Effector memory CD4-positive, alpha-beta T cell (primary cell): ENCODE data around the gene CCDC187.
"Not testable (repeated sequence)": the region's sequence is repeated elsewhere in the genome, so short reads cannot be mapped to it uniquely, and the experiment has no call there.

ENCODE experiments used
- DNase-seq, 3 donors: peaks; one replicate each; pipeline ENCODE4 v3.0.0-alpha.2; 2020
- H3K27ac ChIP-seq: 2 replicates; pipeline ENCODE4 v1.7.0; 2013; ENCODE audit warnings: mild to moderate bottlenecking, low read length, moderate library complexity; ENCODE audit not compliant: insufficient read depth, poor library complexity, severe bottlenecking
- H3K27me3 ChIP-seq: replicated peaks from 2 replicates; pipeline ENCODE4 v1.7.0; 2013; ENCODE audit warnings: mild to moderate bottlenecking, low read length; ENCODE audit not compliant: insufficient read depth, control insufficient read depth, poor library complexity, severe bottlenecking
- H3K36me3 ChIP-seq: 2 replicates; pipeline ENCODE4 v1.7.0; 2013; ENCODE audit warnings: mild to moderate bottlenecking, low read length, moderate library complexity; ENCODE audit not compliant: control insufficient read depth, insufficient read depth
- H3K4me1 ChIP-seq: 2 replicates; pipeline ENCODE4 v1.7.0; 2013; ENCODE audit warnings: low read length, mild to moderate bottlenecking; ENCODE audit not compliant: control insufficient read depth, insufficient read depth, poor library complexity, severe bottlenecking
- H3K4me3 ChIP-seq: 2 replicates; pipeline ENCODE4 v1.7.0; 2013; ENCODE audit warnings: low read length, low read depth, mild to moderate bottlenecking; ENCODE audit not compliant: insufficient read depth, poor library complexity, severe bottlenecking
- H3K9me3 ChIP-seq: 2 replicates; pipeline ENCODE4 v1.7.0; 2013; ENCODE audit warnings: mild to moderate bottlenecking, low read length, moderate library complexity; ENCODE audit not compliant: control insufficient read depth
- total RNA-seq, 3 donors: gene quantifications; one replicate each; lab custom pipeline; 2026; lab: John Stamatoyannopoulos, UW

CCDC187 gene
- total RNA-seq = 0 to 0.09 (median 0) reads per million in 3 donors

GRCh38 chr9:136303825-136304416 lies at the start of gene CCDC187:
TSS of gene CCDC187 (minus strand) at chr9:136304094. CDS start at chr9:136303830, 264 bp downstream.
- Histone ChIP-seq H3K27me3 (no peaks in the 10 kb centered on the region), H3K4me1 (peaks cover 2% of the 10 kb centered on the region), H3K9me3 (no peaks in the 10 kb centered on the region), H3K4me3 (no peak within 1 kb of the TSS), H3K36me3 (no peaks in the 10 kb centered on the region), H3K27ac (no peak within 1 kb of the TSS)
- DNase-seq = no peak

- Histone ChIP-seq H3K9me3 (no peaks in the 10 kb centered on the region), H3K4me3 (no peak overlapping the region), H3K36me3 (no peaks in the 10 kb centered on the region), H3K27me3 (no peaks in the 10 kb centered on the region), H3K27ac (no peak overlapping the region), H3K4me1 (no peaks in the 10 kb centered on the region)
- DNase-seq = no peak
Observed at GRCh38 chr9:136353088-136353487, 49.2 kb upstream of the CCDC187 start.

GRCh38 chr9:136352682-136353081 lies 48.8 kb upstream of the CCDC187 start:
- H3K4me1 ChIP-seq = no peaks in the 10 kb centered on the region
- H3K27me3 ChIP-seq = no peaks in the 10 kb centered on the region
- no peaks in the 10 kb centered on the region for H3K36me3 ChIP-seq
- DNase-seq = no peak
- no peak overlapping the region for H3K4me3 ChIP-seq
- H3K9me3 ChIP-seq = no peaks in the 10 kb centered on the region
- no peak overlapping the region for H3K27ac ChIP-seq

- not testable (repeated sequence) for H3K4me1 ChIP-seq
Observed at GRCh38 chr9:136351868-136352267, 48.0 kb upstream of the CCDC187 start.

GRCh38 chr9:136351252-136351800 lies 47.4 kb upstream of the CCDC187 start:
- Histone ChIP-seq H3K27ac (no peak overlapping the region), H3K9me3 (no peaks in the 10 kb centered on the region), H3K4me3 (no peak overlapping the region), H3K27me3 (no peaks in the 10 kb centered on the region), H3K36me3 (no peaks in the 10 kb centered on the region), H3K4me1 (no peaks in the 10 kb centered on the region)
- DNase-seq = no peak

More at GRCh38 chr9:136351868-136352267, 48.0 kb upstream of the CCDC187 start:
- not testable (repeated sequence) for H3K27me3 ChIP-seq, H3K4me3 ChIP-seq, H3K27ac ChIP-seq, H3K36me3 ChIP-seq, H3K9me3 ChIP-seq, DNase-seq

GRCh38 chr9:136349546-136349945 lies 45.7 kb upstream of the CCDC187 start:
- Histone ChIP-seq H3K36me3 (no peaks in the 10 kb centered on the region), H3K9me3 (no peaks in the 10 kb centered on the region), H3K4me3 (no peak overlapping the region), H3K27ac (no peak overlapping the region), H3K27me3 (no peaks in the 10 kb centered on the region), H3K4me1 (no peaks in the 10 kb centered on the region)
- DNase-seq = no peak

- Histone ChIP-seq H3K27ac (no peak overlapping the region), H3K36me3 (no peaks in the 10 kb centered on the region), H3K4me1 (no peaks in the 10 kb centered on the region), H3K27me3 (no peaks in the 10 kb centered on the region), H3K4me3 (no peak overlapping the region), H3K9me3 (no peaks in the 10 kb centered on the region)
- DNase-seq = no peak
Observed at GRCh38 chr9:136348691-136349090, 44.8 kb upstream of the CCDC187 start.

- H3K4me3 ChIP-seq = no peak overlapping the region
- peaks cover under 1% of the 10 kb centered on the region for H3K4me1 ChIP-seq
- H3K36me3 ChIP-seq = no peaks in the 10 kb centered on the region
- DNase-seq = no peak
- no peaks in the 10 kb centered on the region for H3K9me3 ChIP-seq
- no peaks in the 10 kb centered on the region for H3K27me3 ChIP-seq
- no peak overlapping the region for H3K27ac ChIP-seq
Observed at GRCh38 chr9:136347472-136348256, 43.8 kb upstream of the CCDC187 start.

GRCh38 chr9:136346927-136347465 lies 43.1 kb upstream of the CCDC187 start:
- Histone ChIP-seq H3K4me3 (no peak overlapping the region), H3K27ac (no peak overlapping the region), H3K27me3 (no peaks in the 10 kb centered on the region), H3K36me3 (no peaks in the 10 kb centered on the region), H3K9me3 (no peaks in the 10 kb centered on the region), H3K4me1 (peaks cover 6% of the 10 kb centered on the region)
- DNase-seq = no peak

- Histone ChIP-seq H3K27ac (no peak overlapping the region), H3K4me3 (no peak overlapping the region), H3K9me3 (no peaks in the 10 kb centered on the region), H3K4me1 (peaks cover 6% of the 10 kb centered on the region), H3K27me3 (no peaks in the 10 kb centered on the region), H3K36me3 (no peaks in the 10 kb centered on the region)
- no peak for DNase-seq
Observed at GRCh38 chr9:136346157-136346481, 42.2 kb upstream of the CCDC187 start.
